DMS53 (cell line): ENCODE results near the gene SUV39H1.
"Not testable (repeated sequence)": the region's sequence is repeated elsewhere in the genome, so short reads cannot be mapped to it uniquely, and the experiment has no call there.

Experiments
- DNase-seq: peaks from one replicate; lab custom pipeline; 2025; lab: John Stamatoyannopoulos, UW

Gene SUV39H1

DNA sequence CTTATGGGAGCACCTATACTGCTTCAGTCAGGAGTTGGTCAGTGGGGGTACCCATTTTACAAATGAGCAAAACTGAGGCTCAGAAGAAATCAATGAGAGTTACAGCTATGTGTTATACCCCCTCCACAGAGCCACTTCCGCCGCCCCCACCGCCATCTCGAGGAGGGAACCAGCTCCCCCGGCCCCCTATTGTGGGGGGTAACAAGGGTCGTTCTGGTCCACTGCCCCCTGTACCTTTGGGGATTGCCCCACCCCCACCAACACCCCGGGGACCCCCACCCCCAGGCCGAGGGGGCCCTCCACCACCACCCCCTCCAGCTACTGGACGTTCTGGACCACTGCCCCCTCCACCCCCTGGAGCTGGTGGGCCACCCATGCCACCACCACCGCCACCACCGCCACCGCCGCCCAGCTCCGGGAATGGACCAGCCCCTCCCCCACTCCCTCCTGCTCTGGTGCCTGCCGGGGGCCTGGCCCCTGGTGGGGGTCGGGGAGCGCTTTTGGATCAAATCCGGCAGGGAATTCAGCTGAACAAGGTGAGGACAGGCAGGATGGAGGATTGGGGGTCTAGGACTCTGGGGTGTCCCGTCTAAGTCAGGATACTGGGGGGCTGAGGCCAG is 7.9 kb upstream of the SUV39H1 start:
- DNase-seq = no peak

DNA sequence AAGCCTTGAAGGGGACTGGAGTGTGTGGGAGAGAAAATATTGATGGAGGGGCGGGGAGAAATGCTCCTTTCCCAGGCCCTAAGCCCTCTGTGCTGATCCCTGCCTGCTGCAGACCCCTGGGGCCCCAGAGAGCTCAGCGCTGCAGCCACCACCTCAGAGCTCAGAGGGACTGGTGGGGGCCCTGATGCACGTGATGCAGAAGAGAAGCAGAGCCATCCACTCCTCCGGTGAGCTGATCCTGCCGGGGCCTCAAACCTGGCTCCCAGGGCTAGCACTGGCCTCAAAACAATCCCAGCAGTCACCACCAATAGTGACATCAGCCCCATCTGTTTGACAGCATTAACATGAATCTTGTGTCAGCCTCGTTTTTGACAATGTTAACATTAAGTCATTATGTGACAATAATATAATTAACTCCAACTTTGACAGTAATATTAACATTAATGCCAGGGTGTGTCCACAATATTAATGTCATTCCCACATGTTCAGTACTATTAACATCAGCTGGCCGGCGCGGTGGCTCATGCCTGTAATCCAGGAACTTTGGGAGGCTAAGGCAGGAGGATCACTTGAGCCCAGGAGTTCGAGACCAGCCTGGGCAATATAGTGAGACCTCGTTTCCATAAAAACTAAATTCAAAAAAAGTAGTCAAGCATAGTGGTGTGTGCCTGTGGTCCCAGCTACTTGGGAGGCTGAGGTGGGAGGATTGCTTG is 7.2 kb upstream of the SUV39H1 start:
- peak; percentile 9 for DNase-seq

DNA sequence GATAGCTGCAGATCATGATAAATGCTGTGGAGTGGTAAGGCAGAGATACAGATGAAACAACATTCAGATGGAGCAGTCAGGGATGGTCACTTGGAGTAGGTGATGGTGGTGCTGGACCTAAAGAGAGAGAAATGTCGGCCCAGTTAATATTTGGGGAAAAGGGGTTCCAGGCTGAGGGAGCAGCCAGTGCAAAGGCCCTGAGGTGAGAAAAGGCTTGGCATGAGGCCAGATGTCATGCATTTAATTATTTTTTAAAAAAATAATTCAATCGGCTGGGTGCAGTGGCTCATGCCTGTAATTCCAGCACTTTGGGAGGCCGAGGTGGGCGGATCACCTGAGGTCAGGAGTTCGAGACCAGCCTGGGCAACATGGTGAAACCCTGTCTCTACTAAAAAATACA is 4.8 kb upstream of the SUV39H1 start:
- not testable (repeated sequence) for DNase-seq

DNA sequence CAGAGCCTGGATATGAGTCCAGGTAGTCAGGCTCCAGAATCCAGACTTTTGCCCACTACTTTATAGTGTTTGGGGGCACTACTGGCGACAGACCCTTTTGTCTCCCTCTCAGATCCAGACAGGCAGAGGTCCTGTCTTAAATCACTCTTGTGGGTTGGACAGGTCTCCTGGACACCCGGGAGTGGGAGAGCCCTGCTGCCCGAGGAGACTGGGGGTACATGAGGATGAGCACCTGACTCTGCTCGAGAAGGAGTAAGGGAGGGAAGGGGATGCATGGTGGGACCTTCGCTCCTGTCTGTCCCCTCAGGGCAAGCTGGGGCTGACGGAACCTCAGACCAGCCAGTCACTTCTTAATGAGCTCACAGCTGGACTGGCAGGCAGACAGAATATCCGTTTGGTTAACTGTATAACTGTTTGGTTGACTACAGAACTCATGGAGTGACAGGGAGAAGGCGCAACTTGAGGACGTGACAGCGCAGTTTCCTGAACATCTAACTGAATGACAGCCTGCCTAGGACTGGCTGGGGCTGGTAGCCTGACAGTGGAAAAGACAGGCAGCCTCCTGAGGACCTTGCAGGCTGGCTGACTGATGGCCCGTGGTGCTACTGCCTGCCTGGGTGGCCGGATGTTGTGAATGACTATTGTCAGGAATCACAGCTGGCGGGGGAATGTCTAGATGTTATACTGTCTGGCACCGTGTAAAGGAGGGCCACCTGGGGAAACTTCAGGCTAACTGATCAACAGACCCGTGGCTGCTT is 1.6 kb upstream of the SUV39H1 start:
- DNase-seq = no peak

DNA sequence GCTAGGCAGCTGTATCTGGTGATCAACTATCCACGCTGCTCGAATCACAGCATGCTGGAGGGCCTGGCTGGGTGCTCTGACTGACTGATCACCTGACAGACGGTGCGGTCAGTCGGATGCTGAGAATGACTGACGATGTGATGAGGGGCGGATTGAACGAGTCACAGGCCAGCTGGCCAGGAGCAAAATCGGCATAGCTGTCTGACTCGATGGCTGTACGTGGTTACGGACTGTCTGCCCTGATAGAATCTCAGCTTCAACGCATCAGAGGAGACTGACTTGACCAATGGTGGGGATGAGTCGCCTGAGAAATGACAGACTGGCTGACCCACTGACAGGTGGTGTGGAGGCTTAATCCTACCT is 1.0 kb upstream of the SUV39H1 start:
- peak; percentile 51 for DNase-seq

DNA sequence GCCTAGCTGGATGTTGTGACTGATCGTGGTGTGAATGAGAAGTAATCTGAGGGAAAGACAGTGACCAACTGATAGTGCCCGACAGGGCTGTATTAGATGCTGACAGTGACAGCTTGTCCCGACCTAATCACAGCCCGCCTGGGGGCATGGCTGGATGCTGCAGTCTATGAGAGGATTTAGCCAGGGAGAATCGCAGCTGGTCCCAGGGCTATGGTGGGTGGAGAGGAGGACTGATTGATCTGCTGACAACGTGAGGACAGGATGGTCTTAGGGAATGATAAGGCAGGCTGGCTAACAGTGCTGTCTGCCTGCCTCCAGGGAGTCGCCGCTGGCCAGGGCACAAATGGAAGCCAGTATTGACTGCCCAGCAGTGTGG is 621 bp upstream of the SUV39H1 start:
- no peak for DNase-seq

DNA sequence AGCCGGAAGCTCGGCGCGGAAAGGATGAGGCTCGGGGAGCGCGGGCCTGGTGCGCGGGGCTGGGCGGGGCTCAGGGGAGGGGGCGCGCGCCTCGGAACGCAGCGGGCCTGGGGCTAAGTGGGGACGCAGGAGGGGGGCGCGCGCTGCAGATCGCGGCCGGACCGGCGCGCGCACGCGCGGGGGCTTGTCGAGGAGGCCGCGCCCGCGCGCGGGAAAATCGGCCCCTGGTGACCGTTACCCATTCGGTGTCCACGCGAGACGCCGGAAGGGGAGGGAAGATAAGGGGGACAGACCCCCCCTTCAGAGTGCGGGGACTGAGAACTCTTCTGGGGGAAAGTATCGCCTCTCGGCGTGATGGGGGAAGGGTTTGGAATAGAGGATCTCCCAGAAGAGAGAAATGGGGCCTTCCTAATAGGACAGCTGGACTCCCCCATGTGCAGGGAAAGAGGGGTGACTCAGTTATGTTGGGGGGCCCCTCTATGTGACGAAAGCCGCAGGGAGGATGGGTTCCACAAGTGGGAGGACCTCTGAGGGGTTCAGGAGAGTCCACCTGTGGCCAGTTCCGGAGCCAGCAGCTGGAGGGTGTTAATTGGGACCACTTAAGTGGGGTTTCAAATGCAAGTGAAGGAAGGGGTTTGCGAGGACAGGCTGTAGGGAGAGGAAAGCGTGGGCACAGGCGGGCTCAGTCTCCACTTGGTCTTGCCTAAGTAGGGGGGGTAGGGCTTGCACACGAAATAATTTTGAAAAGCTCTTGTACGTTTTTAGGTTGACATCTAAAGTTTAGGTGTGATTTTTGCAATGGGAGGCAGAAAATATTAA is 584 bp downstream of the SUV39H1 start:
- peak; percentile 68 for DNase-seq

DNA sequence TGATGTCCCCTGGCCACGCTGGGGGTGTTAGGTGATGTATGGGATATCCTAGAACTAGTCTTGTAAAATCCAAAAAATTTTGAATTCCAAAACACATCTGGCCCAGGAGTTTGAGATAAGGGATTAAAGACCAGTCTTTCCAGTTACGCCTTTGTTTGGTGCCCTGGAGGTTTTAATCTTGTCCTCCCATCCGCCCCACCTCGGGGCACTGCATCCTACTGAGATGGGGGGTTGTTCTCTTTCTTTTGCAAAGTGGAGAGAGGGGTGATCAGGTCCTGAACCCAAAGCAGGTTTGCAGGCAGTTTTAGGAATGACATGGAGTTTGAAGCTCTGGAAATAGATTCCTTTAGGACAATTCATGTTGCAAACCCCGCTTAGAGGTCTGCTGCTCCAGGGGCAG is 1.8 kb downstream of the SUV39H1 start:
- no peak for DNase-seq

DNA sequence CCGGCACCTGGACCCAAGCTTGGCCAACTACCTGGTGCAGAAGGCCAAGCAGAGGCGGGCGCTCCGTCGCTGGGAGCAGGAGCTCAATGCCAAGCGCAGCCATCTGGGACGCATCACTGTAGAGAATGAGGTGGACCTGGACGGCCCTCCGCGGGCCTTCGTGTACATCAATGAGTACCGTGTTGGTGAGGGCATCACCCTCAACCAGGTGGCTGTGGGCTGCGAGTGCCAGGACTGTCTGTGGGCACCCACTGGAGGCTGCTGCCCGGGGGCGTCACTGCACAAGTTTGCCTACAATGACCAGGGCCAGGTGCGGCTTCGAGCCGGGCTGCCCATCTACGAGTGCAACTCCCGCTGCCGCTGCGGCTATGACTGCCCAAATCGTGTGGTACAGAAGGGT is 3.7 kb downstream of the SUV39H1 start:
- DNase-seq = no peak

DNA sequence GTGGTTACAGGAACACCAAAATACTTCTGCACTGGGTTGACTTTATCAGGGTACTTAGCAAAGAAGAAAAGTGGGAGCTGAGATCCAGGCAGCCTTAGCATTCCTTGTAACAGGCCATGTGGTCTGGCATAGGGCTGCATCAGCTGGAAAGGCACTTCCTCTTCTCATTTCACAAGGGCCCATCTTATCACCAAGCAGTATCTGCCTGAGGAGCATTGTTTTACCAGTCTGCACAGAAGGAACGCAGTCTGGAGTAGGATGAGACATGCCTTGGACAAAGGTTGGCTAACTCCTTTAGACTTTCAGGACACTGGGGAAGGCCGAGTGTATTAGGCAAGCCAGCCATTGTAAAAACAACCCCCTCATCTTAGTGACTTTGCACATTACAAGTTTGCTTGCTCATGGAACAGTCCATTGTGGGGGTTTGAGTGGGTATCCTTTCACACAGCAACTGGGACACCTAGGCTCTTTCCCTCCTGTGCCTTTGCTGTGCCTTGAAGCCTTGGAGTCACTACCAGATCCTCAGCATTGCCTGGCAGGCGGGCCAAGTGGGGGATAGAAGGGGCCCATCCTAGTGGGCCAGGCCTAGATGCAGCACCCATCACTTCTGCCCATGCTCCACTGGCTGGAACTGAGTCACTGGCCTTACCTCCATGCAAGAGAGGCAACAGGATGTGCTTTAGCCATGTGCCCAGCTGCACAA is 4.6 kb downstream of the SUV39H1 start:
- no peak for DNase-seq

DNA sequence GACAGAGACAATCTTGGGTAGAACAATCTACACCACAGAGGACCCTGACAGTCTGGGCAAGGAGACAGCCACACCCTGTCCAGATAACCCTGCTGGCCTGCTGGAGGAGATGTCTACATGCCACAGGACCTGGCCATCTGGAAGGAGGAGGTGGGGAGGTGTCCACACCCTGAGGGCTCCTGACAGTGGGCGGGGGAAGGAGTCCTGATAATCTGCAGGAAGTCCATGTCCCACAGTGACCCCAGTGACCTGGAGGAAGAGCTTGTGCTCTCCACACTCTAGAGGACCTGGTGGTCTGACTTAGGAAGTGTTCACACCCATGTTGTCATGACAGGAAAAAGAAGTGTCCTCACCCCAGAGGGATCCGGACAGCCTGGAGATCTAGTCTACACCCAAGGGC is 5.5 kb downstream of the SUV39H1 start:
- no peak for DNase-seq

DNA sequence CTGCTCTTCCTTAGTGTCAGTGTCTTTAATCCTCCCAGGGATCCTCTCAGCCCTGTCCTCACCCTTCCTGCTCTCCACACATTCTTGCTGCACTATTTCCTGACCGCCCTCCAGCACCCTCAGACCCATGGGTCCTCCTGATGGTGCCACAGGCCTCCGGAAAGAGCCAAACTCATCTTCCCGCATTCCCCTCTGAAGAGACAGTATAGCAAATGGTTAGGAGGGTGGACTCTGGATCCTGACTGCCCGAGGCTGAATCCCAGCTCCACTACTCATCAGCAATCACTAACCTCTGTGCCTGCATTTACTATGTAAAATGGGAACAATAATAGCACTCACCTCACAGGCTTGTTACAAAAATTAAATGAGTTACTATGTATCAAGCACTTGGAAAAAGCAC is 6.2 kb downstream of the SUV39H1 start:
- DNase-seq = no peak

DNA sequence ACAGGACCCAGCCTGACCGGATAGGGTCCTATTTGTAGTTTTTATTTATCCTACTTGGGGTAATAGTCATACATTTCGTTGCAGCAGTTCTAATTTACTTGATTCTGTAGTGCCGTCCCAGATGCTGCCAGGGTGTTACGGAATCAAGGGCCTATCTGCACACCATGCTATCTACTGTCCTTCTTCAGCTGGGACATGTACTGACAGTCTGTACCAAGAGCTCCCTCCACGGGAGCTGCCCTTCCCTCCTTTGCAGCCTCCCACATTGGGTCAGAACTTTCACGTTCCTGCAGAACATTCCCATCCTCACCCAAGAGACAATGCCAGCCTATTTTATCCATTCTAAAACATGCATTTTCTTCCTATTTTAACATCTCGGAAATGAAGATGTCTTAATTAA is 6.7 kb downstream of the SUV39H1 start:
- DNase-seq = no peak

DNA sequence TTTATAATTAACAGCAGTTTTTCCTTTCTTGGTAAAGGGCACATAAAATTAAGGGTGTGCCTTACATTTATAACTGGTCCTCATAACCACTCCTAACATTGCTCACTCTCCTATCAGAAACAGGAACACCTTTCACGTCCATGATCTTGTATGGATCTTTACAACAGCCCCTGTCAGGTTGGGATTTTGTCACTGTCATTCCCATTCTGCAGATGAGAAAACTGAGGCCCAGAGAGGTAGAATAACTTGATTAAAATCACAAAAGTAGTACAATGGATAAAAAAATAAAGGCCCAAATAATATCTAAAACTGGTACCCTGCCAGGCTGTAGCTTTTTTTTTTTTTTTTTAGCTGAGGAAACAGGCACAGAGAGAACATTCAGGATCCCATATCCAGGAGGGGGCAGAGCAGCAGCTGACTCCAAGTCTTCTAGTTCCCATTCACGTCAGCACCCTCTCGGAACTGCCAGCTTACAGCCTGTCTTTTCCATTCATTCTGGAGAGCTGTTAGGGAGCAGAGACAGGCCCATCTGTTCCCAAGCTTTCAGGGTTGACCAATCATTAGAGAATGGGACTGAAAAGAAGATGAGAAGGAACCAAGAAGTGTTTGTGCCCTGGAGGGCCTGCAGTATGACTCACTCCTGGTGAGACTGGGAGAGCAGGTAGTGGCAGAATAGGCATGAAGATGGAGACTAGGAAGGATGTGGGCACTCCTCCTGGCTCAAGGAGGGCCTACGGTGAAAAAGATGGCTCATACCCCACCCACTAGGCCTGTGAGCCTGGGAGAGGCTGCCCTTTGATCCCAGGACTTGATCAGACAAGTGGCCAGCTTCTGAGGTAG is 7.3 kb downstream of the SUV39H1 start:
- peak; percentile 19 for DNase-seq

DNA sequence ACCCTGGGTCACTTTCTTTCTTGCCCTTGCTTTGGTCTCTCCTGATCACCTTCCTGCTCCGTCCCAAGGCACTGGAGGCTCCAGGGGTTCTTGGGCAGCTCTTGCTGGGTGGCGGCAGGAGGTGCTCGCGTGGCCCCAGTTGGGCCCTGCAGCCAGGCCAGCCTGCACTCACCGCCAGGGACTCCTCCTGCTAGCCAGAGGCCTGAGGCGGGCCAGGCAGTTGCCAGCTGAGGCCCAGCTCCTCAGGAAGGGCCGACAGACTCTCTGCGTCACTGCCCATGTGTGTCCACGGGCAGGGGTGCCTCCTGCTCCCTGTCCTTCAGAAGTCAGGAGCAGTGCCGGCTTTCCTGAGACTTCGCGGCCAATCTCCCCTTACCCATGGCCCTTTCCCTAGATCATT is 9.3 kb downstream of the SUV39H1 start:
- no peak for DNase-seq

DNA sequence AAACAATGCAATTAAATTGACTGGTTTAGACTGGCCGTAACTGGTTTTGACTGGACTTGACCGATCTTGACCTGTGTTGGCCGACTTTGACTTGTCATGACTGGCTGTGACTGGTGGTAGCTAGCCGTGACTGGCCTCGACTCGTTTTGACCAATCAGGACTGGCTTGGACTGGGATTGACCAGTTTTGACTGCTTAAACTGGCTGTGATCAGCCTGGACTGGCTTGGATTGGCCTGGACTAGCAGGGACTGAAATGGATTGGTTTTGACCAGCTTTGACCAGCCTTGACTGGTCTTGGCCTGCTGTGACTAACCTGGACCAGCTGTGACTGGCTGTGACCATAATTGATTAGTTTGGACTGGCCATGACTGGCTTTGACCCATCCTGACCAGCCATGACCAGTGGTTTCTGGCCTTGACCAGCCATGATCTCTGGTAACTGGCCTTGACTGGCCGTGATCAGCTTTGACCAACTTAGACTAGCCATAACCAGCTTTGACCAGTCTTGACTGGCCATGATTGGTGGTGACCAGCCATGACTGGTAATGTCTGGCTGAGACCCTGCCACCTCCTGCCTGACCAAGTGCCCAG is 13.1 kb downstream of the SUV39H1 start:
- DNase-seq = no peak

DNA sequence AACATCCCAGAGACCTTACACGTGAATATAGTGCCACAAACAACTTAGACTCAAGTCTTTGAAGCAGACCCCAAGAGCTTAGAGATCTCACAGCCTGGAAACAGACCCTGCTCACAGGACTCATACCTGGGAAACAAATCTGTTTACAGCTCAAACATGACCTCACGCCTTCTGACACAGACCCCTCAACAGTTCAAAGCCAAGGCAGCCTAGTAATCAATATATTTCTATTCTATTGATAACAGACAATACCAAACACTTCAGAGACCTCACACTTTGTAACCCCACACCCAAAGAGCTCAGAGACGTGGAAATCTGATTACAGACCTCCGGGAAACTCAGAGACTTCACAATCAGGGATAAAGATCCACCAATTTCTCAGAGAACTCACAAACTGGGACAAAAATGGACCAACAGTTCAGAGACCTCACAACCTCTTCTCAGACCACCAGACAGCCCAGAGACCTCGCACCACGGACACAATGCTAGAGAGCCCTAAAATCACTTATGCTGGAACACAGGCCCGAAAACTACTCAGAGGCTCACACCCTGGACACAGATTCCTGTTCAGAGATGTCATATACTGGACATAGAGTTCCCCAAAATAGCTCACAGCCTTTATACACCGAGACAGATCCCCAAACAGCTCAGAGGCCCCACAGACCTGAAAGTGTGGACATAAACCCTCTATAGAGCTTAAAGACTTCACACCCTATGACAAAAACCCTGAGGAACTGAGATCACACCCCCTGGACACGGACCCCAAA is 14.8 kb downstream of the SUV39H1 start:
- no peak for DNase-seq

DNA sequence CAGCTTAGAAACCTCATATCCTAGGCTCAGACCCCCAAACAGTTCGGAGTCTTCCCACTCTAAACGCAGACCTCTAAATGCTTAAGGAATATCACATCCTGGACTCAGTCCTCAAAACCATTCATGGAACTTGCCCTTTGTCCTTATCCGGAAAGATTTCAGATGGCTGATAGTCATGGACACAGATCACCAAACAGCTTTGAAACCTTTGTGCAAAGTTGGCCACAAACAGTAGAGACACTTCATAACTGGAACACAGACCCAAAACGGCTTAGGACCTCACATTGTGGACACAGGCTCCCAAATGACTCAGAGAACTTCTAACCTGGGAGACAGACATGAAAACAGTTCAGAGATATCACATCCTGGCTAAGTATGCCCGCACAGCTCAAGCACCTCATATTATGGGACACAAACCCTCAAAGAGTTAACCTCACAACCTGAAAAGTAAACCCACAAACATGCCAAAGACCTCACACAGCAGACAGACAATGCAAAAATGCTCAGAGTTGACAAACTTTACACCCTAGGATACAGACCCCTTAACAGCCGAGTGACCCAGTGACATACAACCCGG is 15.5 kb downstream of the SUV39H1 start:
- no peak for DNase-seq

DNA sequence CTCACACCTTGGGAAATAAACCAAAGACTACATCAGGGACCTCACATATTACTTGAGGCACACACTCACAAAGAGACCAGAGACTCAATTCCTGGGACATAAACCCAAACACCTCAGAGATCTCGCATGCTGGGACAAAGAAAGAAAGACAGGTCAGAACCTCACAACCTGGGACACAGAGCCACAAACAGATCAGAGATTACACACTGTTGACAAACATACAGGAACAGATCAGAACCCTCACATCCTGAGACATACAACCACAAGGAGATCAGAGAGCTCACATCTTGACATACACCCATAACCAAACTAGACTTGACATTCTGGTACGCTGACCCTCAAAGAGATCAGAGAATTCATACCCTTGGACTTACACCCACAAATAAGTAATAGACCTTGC is 17.3 kb downstream of the SUV39H1 start:
- DNase-seq = no peak

DNA sequence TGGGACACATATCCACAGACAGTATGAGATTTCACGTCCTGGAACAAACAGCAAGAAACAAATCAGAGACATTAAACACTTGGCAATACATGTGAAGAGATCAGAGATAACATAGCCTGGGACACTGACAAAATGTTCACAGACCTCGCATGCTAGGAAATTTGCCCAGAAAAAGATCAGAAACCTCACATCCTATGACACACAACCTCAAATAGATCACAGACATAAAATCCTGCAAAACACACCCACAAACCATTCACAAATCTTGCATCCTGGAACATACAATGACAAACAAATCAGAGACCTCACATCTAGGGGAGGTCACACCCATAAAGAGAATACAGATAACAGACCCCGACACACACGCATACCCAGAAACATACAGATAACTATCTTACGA is 18.0 kb downstream of the SUV39H1 start:
- no peak for DNase-seq
